ENCODE measurements around the gene TIMM10B.

The TIMM10B gene

DNA sequence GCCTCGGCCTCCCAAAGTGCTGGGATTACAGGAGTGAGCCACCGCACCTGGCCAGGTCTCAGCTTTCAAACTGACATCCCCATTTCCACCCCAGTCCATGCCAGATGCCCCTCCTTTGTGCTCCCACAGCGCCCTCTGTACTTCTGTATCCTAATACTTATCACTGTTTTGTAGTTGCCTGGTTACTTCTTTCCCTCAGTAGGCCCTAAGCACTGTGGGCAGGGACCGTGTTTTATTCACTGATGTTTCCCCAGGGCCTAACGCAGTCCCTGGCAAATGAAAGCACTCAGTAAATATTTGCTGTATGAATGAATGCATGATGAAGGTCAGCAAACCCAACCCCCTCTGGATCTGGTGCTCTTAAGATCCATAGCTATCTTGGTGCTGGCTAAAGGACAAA, 5.4 kb upstream of the TIMM10B start:
- TF ChIP-seq USF1 (IDR thresholded peaks at IDR 0.05) (no peak), YY1 (IDR thresholded peaks at IDR 0.05; ENCODE audit: low read depth) (no peak), MAX (IDR thresholded peaks at IDR 0.05) (no peak), EGR1 (IDR thresholded peaks at IDR 0.05) (no peak), EP300 (IDR thresholded peaks at IDR 0.05; ENCODE audit: borderline replicate concordance) (no peak), TAF1 (IDR thresholded peaks at IDR 0.05; ENCODE audit: low read depth) (no peak), TCF12 (IDR thresholded peaks at IDR 0.05; ENCODE audit: low read depth) (no peak), FOXM1 (IDR thresholded peaks at IDR 0.05; ENCODE audit: borderline replicate concordance, low read depth) (no peak), RAD21 (IDR thresholded peaks at IDR 0.05; ENCODE audit: low read depth) (no peak), TEAD4 (IDR thresholded peaks at IDR 0.05) (no peak), CREB1 (IDR thresholded peaks at IDR 0.05; ENCODE audit: low read depth) (no peak), ZBTB7A (IDR thresholded peaks at IDR 0.05; ENCODE audit: low read depth) (no peak), NFIC (IDR thresholded peaks at IDR 0.05) (no peak), CEBPB (IDR thresholded peaks at IDR 0.05) (no peak)
- TF ChIP-seq, protein P1, sequence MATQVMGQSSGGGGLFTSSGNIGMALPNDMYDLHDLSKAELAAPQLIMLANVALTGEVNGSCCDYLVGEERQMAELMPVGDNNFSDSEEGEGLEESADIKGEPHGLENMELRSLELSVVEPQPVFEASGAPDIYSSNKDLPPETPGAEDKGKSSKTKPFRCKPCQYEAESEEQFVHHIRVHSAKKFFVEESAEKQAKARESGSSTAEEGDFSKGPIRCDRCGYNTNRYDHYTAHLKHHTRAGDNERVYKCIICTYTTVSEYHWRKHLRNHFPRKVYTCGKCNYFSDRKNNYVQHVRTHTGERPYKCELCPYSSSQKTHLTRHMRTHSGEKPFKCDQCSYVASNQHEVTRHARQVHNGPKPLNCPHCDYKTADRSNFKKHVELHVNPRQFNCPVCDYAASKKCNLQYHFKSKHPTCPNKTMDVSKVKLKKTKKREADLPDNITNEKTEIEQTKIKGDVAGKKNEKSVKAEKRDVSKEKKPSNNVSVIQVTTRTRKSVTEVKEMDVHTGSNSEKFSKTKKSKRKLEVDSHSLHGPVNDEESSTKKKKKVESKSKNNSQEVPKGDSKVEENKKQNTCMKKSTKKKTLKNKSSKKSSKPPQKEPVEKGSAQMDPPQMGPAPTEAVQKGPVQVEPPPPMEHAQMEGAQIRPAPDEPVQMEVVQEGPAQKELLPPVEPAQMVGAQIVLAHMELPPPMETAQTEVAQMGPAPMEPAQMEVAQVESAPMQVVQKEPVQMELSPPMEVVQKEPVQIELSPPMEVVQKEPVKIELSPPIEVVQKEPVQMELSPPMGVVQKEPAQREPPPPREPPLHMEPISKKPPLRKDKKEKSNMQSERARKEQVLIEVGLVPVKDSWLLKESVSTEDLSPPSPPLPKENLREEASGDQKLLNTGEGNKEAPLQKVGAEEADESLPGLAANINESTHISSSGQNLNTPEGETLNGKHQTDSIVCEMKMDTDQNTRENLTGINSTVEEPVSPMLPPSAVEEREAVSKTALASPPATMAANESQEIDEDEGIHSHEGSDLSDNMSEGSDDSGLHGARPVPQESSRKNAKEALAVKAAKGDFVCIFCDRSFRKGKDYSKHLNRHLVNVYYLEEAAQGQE (IDR thresholded peaks at IDR 0.05; ENCODE audit: low read depth), result no peak

DNA sequence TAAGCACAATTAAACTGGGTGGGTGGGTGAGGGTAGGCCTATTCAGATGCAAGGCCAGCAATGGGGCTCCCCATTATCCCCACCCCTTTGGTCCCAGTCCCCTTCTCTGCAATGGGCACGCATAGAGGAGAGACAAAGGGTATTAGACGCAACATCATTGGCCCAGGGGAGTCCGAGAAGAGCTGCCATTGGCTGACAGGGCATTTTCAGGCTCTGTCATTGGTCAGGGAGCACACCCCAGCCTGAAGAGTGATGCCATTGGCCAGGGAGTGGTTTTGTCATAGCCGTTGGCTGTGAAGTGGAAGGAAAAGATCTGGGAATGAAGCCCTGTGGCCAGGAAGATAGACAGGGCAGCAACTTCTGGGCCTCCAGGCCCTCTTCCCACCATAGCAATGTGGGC, 4.7 kb upstream of the TIMM10B start:
- TF ChIP-seq ZBTB7A (IDR thresholded peaks at IDR 0.05; ENCODE audit: low read depth), result no peak
- TF ChIP-seq, protein P1 (IDR thresholded peaks at IDR 0.05; ENCODE audit: low read depth), result no peak
- no peak for TF ChIP-seq EP300 (IDR thresholded peaks at IDR 0.05; ENCODE audit: borderline replicate concordance)
- no peak for TF ChIP-seq CREB1 (IDR thresholded peaks at IDR 0.05; ENCODE audit: low read depth)
- no peak for TF ChIP-seq EGR1 (IDR thresholded peaks at IDR 0.05)
- TF ChIP-seq TEAD4 (IDR thresholded peaks at IDR 0.05), result no peak
- TF ChIP-seq TAF1 (IDR thresholded peaks at IDR 0.05; ENCODE audit: low read depth), result no peak
- TF ChIP-seq USF1 (IDR thresholded peaks at IDR 0.05), result no peak

- TF ChIP-seq YY1 (IDR thresholded peaks at IDR 0.05; ENCODE audit: low read depth), result no peak
- TF ChIP-seq, protein P1 (IDR thresholded peaks at IDR 0.05; ENCODE audit: low read depth), result no peak
- TF ChIP-seq CREB1 (IDR thresholded peaks at IDR 0.05; ENCODE audit: low read depth), result no peak
- TF ChIP-seq MAX (IDR thresholded peaks at IDR 0.05), result no peak
- TF ChIP-seq EP300 (IDR thresholded peaks at IDR 0.05; ENCODE audit: borderline replicate concordance), result no peak
- TF ChIP-seq FOXM1 (IDR thresholded peaks at IDR 0.05; ENCODE audit: borderline replicate concordance, low read depth), result no peak
- TF ChIP-seq TAF1 (IDR thresholded peaks at IDR 0.05; ENCODE audit: low read depth), result no peak
- TF ChIP-seq TEAD4 (IDR thresholded peaks at IDR 0.05), result no peak
- TF ChIP-seq ZBTB7A (IDR thresholded peaks at IDR 0.05; ENCODE audit: low read depth), result no peak
- no peak for TF ChIP-seq RAD21 (IDR thresholded peaks at IDR 0.05; ENCODE audit: low read depth)
- TF ChIP-seq NFIC (IDR thresholded peaks at IDR 0.05), result no peak
- no peak for TF ChIP-seq CEBPB (IDR thresholded peaks at IDR 0.05)
- no peak for TF ChIP-seq TCF12 (IDR thresholded peaks at IDR 0.05; ENCODE audit: low read depth)
Observed at GRCh38 chr11:6480299-6480914, 894 bp upstream of the TIMM10B start.

DNA sequence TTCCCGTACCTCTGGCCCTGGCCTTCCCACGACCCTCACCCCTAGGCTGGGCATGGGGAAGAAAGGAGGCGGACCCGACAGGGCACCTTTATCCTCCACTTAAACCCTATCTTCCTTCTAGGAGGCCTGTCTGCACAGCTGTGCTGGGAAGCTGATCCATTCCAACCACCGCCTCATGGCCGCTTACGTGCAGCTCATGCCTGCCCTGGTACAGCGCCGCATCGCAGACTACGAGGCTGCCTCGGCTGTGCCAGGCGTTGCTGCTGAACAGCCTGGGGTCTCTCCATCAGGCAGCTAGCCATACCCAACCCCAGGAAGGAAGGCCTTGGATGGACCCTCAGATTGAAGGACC, 599 bp downstream of the TIMM10B start:
- TF ChIP-seq TCF12 (IDR thresholded peaks at IDR 0.05; ENCODE audit: low read depth), result no peak
- no peak for TF ChIP-seq NFIC (IDR thresholded peaks at IDR 0.05)
- no peak for TF ChIP-seq TEAD4 (IDR thresholded peaks at IDR 0.05)
- no peak for TF ChIP-seq TAF1 (IDR thresholded peaks at IDR 0.05; ENCODE audit: low read depth)
- no peak for TF ChIP-seq CEBPB (IDR thresholded peaks at IDR 0.05)
- TF ChIP-seq USF1 (IDR thresholded peaks at IDR 0.05), result no peak
- no peak for TF ChIP-seq YY1 (IDR thresholded peaks at IDR 0.05; ENCODE audit: low read depth)
- TF ChIP-seq FOXM1 (IDR thresholded peaks at IDR 0.05; ENCODE audit: borderline replicate concordance, low read depth), result no peak
- TF ChIP-seq CREB1 (IDR thresholded peaks at IDR 0.05; ENCODE audit: low read depth), result no peak
- no peak for TF ChIP-seq MAX (IDR thresholded peaks at IDR 0.05)
- no peak for TF ChIP-seq EGR1 (IDR thresholded peaks at IDR 0.05)

Data from Ishikawa (cell line).